ENCODE measurements around the gene MAPK8.

GRCh38 chr10:48300556-48300955 is 5.9 kb upstream of the MAPK8 start:
- TF ChIP-seq, protein P1, sequence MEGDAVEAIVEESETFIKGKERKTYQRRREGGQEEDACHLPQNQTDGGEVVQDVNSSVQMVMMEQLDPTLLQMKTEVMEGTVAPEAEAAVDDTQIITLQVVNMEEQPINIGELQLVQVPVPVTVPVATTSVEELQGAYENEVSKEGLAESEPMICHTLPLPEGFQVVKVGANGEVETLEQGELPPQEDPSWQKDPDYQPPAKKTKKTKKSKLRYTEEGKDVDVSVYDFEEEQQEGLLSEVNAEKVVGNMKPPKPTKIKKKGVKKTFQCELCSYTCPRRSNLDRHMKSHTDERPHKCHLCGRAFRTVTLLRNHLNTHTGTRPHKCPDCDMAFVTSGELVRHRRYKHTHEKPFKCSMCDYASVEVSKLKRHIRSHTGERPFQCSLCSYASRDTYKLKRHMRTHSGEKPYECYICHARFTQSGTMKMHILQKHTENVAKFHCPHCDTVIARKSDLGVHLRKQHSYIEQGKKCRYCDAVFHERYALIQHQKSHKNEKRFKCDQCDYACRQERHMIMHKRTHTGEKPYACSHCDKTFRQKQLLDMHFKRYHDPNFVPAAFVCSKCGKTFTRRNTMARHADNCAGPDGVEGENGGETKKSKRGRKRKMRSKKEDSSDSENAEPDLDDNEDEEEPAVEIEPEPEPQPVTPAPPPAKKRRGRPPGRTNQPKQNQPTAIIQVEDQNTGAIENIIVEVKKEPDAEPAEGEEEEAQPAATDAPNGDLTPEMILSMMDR (IDR thresholded peaks at IDR 0.05), result no peak
- TF ChIP-seq POLR2A (IDR thresholded peaks at IDR 0.05), result no peak
